H1 (cell line): ENCODE data around the gene NAA20. TPM values are rescaled to one million over a fixed set of nuclear protein-coding genes. Genes with fewer than 3 reads are reported as not detected.

Experiments used
- CBX8 ChIP-seq: fragments of 300-800, 300-1000 bp; sonication (generic); IDR thresholded peaks from 2 replicates; pipeline ENCODE4 v1.7.1; 2016; ENCODE audit warnings: low read depth, low read length, borderline replicate concordance
- HDAC2 ChIP-seq, 2 experiments: fragments of 300-600 bp in 1 of 2; sonication (generic) in 1 of 2; IDR thresholded peaks; 2 replicates each; pipeline ENCODE4 v1.6.1; 2011 to 2012; ENCODE audit warnings: low read depth in 2 of 2, low read length in 2 of 2, mild to moderate bottlenecking in 2 of 2, moderate library complexity in 2 of 2, borderline replicate concordance in 1 of 2, inconsistent platforms in 1 of 2
- RBBP5 ChIP-seq: IDR thresholded peaks from 2 replicates; pipeline ENCODE4 v1.7.1; 2012; ENCODE audit warnings: low read depth, mild to moderate bottlenecking, inconsistent platforms, low read length, moderate library complexity, borderline replicate concordance
- RNF2 ChIP-seq: fragments of 200-900, 300-1000 bp; sonication (generic); IDR thresholded peaks from 2 replicates; pipeline ENCODE4 v1.7.1; 2016; ENCODE audit warnings: borderline replicate concordance, low read depth, mild to moderate bottlenecking, antibody characterized with exemption, low read length; ENCODE audit not compliant: poor library complexity, severe bottlenecking; ENCODE audit errors: missing control alignments
- RXRA ChIP-seq: IDR thresholded peaks from 2 replicates; pipeline ENCODE4 v1.6.1; 2011; ENCODE audit warnings: low read depth, mild to moderate bottlenecking, low read length, moderate library complexity; ENCODE audit not compliant: insufficient read depth
- SAP30 ChIP-seq: fragments of 300-600 bp; sonication (generic); IDR thresholded peaks from 2 replicates; pipeline ENCODE4 v1.7.1; 2012; ENCODE audit warnings: low read length, moderate library complexity, mild to moderate bottlenecking, inconsistent platforms; ENCODE audit not compliant: insufficient read depth, insufficient replicate concordance
- TEAD4 ChIP-seq: IDR thresholded peaks from 2 replicates; pipeline ENCODE4 v1.6.1; 2012; ENCODE audit warnings: low read depth, low read length, inconsistent platforms, mixed read lengths
- polyA plus RNA-seq, 7 experiments: library from polyadenylated mRNA; depleted of rRNA in 3 of 7; stranded (reverse) in 5 of 7; unstranded in 2 of 7; fragments of >200 nt in 5 of 7; fragments of 200-250 nt in 2 of 7; gene quantifications; 1 replicate in 5 of 7; 2 replicates in 1 of 7; 4 replicates in 1 of 7; pipeline versions ENCODE4 v1.2.1 to v1.2.3, GENCODE V29; 2011 to 2013; ENCODE audit warnings: missing spikeins in 2 of 7, mixed read lengths in 2 of 7
- total RNA-seq: library from RNA; stranded (reverse); fragmentation: NEBNext Ultra II Directional; extraction: Animal tissue kit (Norgen Biotek cat#: 25700); gene quantifications from 2 replicates; pipeline ENCODE4 v1.2.1, GENCODE V29; 2021
- TF ChIP-seq, protein P1 (sequence below): fragments of 300-600 bp; sonication (generic); IDR thresholded peaks from 2 replicates; pipeline ENCODE4 v1.7.1; 2012; ENCODE audit warnings: low read length, moderate library complexity, mild to moderate bottlenecking, inconsistent platforms; ENCODE audit not compliant: insufficient replicate concordance

Gene NAA20
- total and polyA plus RNA-seq, 2 of the 8 experiments (the other 6 are each of a cell fraction or from before 2014, with no cell fraction given): 21.9 to 41.1 TPM

DNA sequence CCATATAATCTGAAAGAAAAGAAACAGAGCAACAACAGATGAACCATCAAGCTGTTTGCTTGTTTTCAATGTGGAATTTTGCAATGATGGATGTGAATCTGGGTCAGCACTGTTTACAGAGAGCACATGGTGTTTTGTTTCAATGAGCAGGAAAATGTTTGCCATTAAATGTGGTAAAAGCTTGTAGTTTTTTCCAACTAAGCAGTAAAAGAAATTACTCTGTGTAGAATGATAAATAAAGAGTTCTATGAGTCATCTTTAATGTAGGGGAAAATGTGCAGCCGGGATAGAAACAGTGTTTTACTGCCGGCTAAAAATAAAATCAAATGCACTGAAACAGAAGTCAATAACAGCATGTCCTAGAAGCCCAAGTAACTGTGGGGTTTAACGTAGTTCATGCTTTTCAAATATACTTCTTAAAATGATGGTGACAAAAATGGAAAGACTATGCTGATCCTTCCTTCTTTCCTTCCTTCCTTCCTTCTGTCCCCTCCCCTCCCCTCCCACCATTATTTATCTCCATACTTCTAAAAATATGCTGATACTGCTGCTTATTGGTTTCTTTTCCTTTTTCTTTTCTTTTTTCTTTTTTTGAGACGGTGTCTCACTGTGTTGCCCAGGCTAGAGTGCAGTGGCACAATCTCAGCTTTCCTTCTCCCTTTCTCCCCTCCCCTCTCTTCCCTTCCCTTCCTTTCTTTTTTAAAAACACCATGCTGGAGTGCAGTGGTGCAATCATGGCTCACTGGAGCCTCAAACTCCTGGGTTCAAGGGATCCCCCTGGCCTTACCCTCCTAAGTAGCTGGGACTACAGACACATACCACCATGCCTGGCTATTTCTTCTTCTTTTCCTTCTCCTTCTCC, 6.3 kb upstream of the NAA20 start (continued):
- TF ChIP-seq, protein P1, sequence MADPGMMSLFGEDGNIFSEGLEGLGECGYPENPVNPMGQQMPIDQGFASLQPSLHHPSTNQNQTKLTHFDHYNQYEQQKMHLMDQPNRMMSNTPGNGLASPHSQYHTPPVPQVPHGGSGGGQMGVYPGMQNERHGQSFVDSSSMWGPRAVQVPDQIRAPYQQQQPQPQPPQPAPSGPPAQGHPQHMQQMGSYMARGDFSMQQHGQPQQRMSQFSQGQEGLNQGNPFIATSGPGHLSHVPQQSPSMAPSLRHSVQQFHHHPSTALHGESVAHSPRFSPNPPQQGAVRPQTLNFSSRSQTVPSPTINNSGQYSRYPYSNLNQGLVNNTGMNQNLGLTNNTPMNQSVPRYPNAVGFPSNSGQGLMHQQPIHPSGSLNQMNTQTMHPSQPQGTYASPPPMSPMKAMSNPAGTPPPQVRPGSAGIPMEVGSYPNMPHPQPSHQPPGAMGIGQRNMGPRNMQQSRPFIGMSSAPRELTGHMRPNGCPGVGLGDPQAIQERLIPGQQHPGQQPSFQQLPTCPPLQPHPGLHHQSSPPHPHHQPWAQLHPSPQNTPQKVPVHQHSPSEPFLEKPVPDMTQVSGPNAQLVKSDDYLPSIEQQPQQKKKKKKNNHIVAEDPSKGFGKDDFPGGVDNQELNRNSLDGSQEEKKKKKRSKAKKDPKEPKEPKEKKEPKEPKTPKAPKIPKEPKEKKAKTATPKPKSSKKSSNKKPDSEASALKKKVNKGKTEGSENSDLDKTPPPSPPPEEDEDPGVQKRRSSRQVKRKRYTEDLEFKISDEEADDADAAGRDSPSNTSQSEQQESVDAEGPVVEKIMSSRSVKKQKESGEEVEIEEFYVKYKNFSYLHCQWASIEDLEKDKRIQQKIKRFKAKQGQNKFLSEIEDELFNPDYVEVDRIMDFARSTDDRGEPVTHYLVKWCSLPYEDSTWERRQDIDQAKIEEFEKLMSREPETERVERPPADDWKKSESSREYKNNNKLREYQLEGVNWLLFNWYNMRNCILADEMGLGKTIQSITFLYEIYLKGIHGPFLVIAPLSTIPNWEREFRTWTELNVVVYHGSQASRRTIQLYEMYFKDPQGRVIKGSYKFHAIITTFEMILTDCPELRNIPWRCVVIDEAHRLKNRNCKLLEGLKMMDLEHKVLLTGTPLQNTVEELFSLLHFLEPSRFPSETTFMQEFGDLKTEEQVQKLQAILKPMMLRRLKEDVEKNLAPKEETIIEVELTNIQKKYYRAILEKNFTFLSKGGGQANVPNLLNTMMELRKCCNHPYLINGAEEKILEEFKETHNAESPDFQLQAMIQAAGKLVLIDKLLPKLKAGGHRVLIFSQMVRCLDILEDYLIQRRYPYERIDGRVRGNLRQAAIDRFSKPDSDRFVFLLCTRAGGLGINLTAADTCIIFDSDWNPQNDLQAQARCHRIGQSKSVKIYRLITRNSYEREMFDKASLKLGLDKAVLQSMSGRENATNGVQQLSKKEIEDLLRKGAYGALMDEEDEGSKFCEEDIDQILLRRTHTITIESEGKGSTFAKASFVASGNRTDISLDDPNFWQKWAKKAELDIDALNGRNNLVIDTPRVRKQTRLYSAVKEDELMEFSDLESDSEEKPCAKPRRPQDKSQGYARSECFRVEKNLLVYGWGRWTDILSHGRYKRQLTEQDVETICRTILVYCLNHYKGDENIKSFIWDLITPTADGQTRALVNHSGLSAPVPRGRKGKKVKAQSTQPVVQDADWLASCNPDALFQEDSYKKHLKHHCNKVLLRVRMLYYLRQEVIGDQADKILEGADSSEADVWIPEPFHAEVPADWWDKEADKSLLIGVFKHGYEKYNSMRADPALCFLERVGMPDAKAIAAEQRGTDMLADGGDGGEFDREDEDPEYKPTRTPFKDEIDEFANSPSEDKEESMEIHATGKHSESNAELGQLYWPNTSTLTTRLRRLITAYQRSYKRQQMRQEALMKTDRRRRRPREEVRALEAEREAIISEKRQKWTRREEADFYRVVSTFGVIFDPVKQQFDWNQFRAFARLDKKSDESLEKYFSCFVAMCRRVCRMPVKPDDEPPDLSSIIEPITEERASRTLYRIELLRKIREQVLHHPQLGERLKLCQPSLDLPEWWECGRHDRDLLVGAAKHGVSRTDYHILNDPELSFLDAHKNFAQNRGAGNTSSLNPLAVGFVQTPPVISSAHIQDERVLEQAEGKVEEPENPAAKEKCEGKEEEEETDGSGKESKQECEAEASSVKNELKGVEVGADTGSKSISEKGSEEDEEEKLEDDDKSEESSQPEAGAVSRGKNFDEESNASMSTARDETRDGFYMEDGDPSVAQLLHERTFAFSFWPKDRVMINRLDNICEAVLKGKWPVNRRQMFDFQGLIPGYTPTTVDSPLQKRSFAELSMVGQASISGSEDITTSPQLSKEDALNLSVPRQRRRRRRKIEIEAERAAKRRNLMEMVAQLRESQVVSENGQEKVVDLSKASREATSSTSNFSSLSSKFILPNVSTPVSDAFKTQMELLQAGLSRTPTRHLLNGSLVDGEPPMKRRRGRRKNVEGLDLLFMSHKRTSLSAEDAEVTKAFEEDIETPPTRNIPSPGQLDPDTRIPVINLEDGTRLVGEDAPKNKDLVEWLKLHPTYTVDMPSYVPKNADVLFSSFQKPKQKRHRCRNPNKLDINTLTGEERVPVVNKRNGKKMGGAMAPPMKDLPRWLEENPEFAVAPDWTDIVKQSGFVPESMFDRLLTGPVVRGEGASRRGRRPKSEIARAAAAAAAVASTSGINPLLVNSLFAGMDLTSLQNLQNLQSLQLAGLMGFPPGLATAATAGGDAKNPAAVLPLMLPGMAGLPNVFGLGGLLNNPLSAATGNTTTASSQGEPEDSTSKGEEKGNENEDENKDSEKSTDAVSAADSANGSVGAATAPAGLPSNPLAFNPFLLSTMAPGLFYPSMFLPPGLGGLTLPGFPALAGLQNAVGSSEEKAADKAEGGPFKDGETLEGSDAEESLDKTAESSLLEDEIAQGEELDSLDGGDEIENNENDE: no peak
- TF ChIP-seq SAP30 (no peak), RNF2 (no peak), RBBP5 (no peak), RXRA (no peak), TEAD4 (no peak), CBX8 (no peak), HDAC2 (IDR thresholded peaks at IDR 0.05; ENCODE audit: borderline replicate concordance in 1 of 2, low read depth in 2 of 2, low read length in 2 of 2) (no peak)
